IPS DF 4.7 (cell line): ENCODE measurements around the gene CDC73.
"Not testable (repeated sequence)": the region's sequence is repeated elsewhere in the genome, so short reads cannot be mapped to it uniquely, and the experiment has no call there.

Source experiments
- DNase-seq: peaks from one replicate; pipeline ENCODE4 v3.0.0-alpha.2; 2013; ENCODE audit warnings: low spot score; ENCODE audit errors: extremely low read depth

The CDC73 gene

GRCh38 chr1:193229136-193229535, 107.3 kb downstream of the CDC73 start:
- DNase-seq = no peak

GRCh38 chr1:193231146-193231545, 109.3 kb downstream of the CDC73 start:
- not testable (repeated sequence) for DNase-seq

GRCh38 chr1:193234530-193234929, 112.7 kb downstream of the CDC73 start:
- no peak for DNase-seq

- DNase-seq = no peak
These were observed 115.6 kb downstream of the CDC73 start for GRCh38 chr1:193237381-193237978.

- no peak for DNase-seq
These were observed 118.8 kb downstream of the CDC73 start for GRCh38 chr1:193240609-193241008.

GRCh38 chr1:193241132-193241827, 119.4 kb downstream of the CDC73 start:
- DNase-seq = no peak

- no peak for DNase-seq
These were observed 120.2 kb downstream of the CDC73 start for GRCh38 chr1:193242000-193242399.

- DNase-seq = no peak
These were observed 127.4 kb downstream of the CDC73 start for GRCh38 chr1:193249187-193249586.

- no peak for DNase-seq
These were observed 130.1 kb downstream of the CDC73 start for GRCh38 chr1:193251950-193252349.

GRCh38 chr1:193256019-193256418, 134.2 kb downstream of the CDC73 start:
- no peak for DNase-seq

GRCh38 chr1:193259636-193260035, 137.8 kb downstream of the CDC73 start:
- DNase-seq = no peak

GRCh38 chr1:193260056-193260745, 138.4 kb downstream of the CDC73 start:
- DNase-seq = no peak

GRCh38 chr1:193260896-193261295, 139.1 kb downstream of the CDC73 start:
- no peak for DNase-seq

- no peak for DNase-seq
These were observed 140.8 kb downstream of the CDC73 start for GRCh38 chr1:193262661-193263060.

GRCh38 chr1:193264313-193265065, 142.7 kb downstream of the CDC73 start:
- DNase-seq = no peak

- no peak for DNase-seq
These were observed 143.9 kb downstream of the CDC73 start for GRCh38 chr1:193265716-193266115.

- DNase-seq = not testable (repeated sequence)
These were observed 145.0 kb downstream of the CDC73 start for GRCh38 chr1:193266794-193267193.

GRCh38 chr1:193270996-193271395, 149.2 kb downstream of the CDC73 start:
- no peak for DNase-seq

- no peak for DNase-seq
These were observed 153.9 kb downstream of the CDC73 start for GRCh38 chr1:193275773-193276172.

- DNase-seq = no peak
These were observed 157.1 kb downstream of the CDC73 start for GRCh38 chr1:193278968-193279367.

- no peak for DNase-seq
These were observed 160.1 kb downstream of the CDC73 start for GRCh38 chr1:193281894-193282293.

GRCh38 chr1:193283016-193283415, 161.2 kb downstream of the CDC73 start:
- no peak for DNase-seq
